ENCODE measurements around the gene SP1.
"Not testable (repeated sequence)": the region's sequence is repeated elsewhere in the genome, so short reads cannot be mapped to it uniquely, and the experiment has no call there.

- not testable (repeated sequence) for TF ChIP-seq PRDM15 (CRISPR knock-in tag; IDR thresholded peaks at IDR 0.05); CTCF (IDR thresholded peaks at IDR 0.05); SP1 (CRISPR knock-in tag; conservative IDR thresholded peaks at IDR 0.05); NR2C2 (CRISPR knock-in tag; IDR thresholded peaks at IDR 0.05); FOXP4 (CRISPR knock-in tag; IDR thresholded peaks at IDR 0.05); EMX1 (CRISPR knock-in tag; IDR thresholded peaks at IDR 0.05); ATF3 (CRISPR knock-in tag; conservative IDR thresholded peaks at IDR 0.05); CBFB (CRISPR knock-in tag; IDR thresholded peaks at IDR 0.05; ENCODE audit: low read depth); ZNF263 (CRISPR knock-in tag; IDR thresholded peaks at IDR 0.05; ENCODE audit: low read depth); SOX15 (CRISPR knock-in tag; IDR thresholded peaks at IDR 0.05); FOXK1 (CRISPR knock-in tag; IDR thresholded peaks at IDR 0.05); PREB (CRISPR knock-in tag; IDR thresholded peaks at IDR 0.05; ENCODE audit: borderline replicate concordance); RELA (CRISPR knock-in tag; IDR thresholded peaks at IDR 0.05; ENCODE audit: borderline replicate concordance)
These were observed 6.3 kb upstream of the SP1 start for GRCh38 chr12:53373554-53374133.
